Lower lobe of right lung (tissue), 2 donors: ENCODE data around the gene TXNL1. TPM values are rescaled to one million over a fixed set of nuclear protein-coding genes. Genes with fewer than 3 reads are reported as not detected.

Experiments
- ATAC-seq, 2 donors: fragments of 200-7000 bp; cut with Tn5 transposase; one replicate each; pipeline ENCODE4 v1.9.1; 2020 to 2022; ENCODE audit warnings: mild to moderate bottlenecking in 2 of 2, moderate library complexity in 2 of 2
- DNase-seq: peaks from one replicate; pipeline ENCODE4 v3.0.0-alpha.2; 2020
- H3K27ac ChIP-seq: fragments of 200-600 bp; one replicate; pipeline ENCODE4 v1.8.0; 2022
- H3K27me3 ChIP-seq: fragments of 200-600 bp; one replicate; pipeline ENCODE4 v1.8.0; 2022; ENCODE audit warnings: low read depth
- H3K36me3 ChIP-seq: fragments of 200-600 bp; one replicate; pipeline ENCODE4 v1.8.0; 2022; ENCODE audit warnings: mild to moderate bottlenecking
- H3K4me1 ChIP-seq: fragments of 200-600 bp; one replicate; pipeline ENCODE4 v1.8.0; 2022
- H3K4me3 ChIP-seq: fragments of 200-600 bp; one replicate; pipeline ENCODE4 v1.8.0; 2022; ENCODE audit warnings: mild to moderate bottlenecking
- H3K9me3 ChIP-seq: fragments of 200-600 bp; one replicate; pipeline ENCODE4 v1.8.0; 2022
- intact Hi-C: fragments of 100-400 bp; cut with DNase I; formaldehyde crosslinking; loops from one replicate; pipeline ENCODE4 v1.11.0; 2022
- total RNA-seq: library from RNA; stranded (reverse); fragmentation: NEBNext Ultra II Directional; extraction: Animal tissue kit (Norgen Biotek cat#: 25700); gene quantifications from one replicate; pipeline ENCODE4 v1.2.1, GENCODE V29; 2021
- TF ChIP-seq, protein P1 (sequence below): fragments of 200-600 bp; IDR thresholded peaks from one replicate; pipeline ENCODE4 v1.8.0; 2022; ENCODE audit warnings: antibody characterized with exemption, mild to moderate bottlenecking
- donor health status: DM: no; HTN: yes; CAD: no; lungs with severe emphysema.

The TXNL1 gene
- total RNA-seq, 1 donor from 2014 or later: 53.0 TPM

GRCh38 chr18:56637176-56637575 is 1.2 kb downstream of the TXNL1 start:
- TF ChIP-seq, protein P1, sequence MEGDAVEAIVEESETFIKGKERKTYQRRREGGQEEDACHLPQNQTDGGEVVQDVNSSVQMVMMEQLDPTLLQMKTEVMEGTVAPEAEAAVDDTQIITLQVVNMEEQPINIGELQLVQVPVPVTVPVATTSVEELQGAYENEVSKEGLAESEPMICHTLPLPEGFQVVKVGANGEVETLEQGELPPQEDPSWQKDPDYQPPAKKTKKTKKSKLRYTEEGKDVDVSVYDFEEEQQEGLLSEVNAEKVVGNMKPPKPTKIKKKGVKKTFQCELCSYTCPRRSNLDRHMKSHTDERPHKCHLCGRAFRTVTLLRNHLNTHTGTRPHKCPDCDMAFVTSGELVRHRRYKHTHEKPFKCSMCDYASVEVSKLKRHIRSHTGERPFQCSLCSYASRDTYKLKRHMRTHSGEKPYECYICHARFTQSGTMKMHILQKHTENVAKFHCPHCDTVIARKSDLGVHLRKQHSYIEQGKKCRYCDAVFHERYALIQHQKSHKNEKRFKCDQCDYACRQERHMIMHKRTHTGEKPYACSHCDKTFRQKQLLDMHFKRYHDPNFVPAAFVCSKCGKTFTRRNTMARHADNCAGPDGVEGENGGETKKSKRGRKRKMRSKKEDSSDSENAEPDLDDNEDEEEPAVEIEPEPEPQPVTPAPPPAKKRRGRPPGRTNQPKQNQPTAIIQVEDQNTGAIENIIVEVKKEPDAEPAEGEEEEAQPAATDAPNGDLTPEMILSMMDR: no peak
- DNase-seq (no peak), ATAC-seq (no peak)
- Histone ChIP-seq H3K27ac (peak overlapping the region; percentile 95), H3K9me3 (no peaks in the 10 kb centered on the region), H3K4me1 (peaks cover 45% of the 10 kb centered on the region), H3K4me3 (peak overlapping the region; percentile 94), H3K36me3 (no peaks in the 10 kb centered on the region), H3K27me3 (no peaks in the 10 kb centered on the region)
- intact Hi-C loops: no loop called here

GRCh38 chr18:56635007-56635406 is 3.4 kb downstream of the TXNL1 start:
- no peak for DNase-seq
- intact Hi-C loops: no loop called here
- TF ChIP-seq, protein P1: no peak
- H3K9me3 ChIP-seq: no peaks in the 10 kb centered on the region
- peaks cover 59% of the 10 kb centered on the region for H3K4me1 ChIP-seq
- H3K4me3 ChIP-seq: no peak overlapping the region
- no peak for ATAC-seq
- no peaks in the 10 kb centered on the region for H3K36me3 ChIP-seq
- no peaks in the 10 kb centered on the region for H3K27me3 ChIP-seq
- no peak overlapping the region for H3K27ac ChIP-seq

- peak in 1 of 2 donors; percentile 29 for ATAC-seq
- DNase-seq: no peak
- Histone ChIP-seq H3K4me3 (no peak overlapping the region), H3K27ac (no peak overlapping the region), H3K9me3 (no peaks in the 10 kb centered on the region), H3K36me3 (no peaks in the 10 kb centered on the region), H3K4me1 (peaks cover 51% of the 10 kb centered on the region), H3K27me3 (no peaks in the 10 kb centered on the region)
- TF ChIP-seq, protein P1: no peak
- intact Hi-C loops: no loop called here
These were observed 6.0 kb downstream of the TXNL1 start for GRCh38 chr18:56632070-56633022.

- peaks cover 20% of the 10 kb centered on the region for H3K4me1 ChIP-seq
- H3K9me3 ChIP-seq: no peaks in the 10 kb centered on the region
- H3K36me3 ChIP-seq: peaks cover 17% of the 10 kb centered on the region
- no peaks in the 10 kb centered on the region for H3K27me3 ChIP-seq
- H3K4me3 ChIP-seq: no peak overlapping the region
- TF ChIP-seq, protein P1: no peak
- intact Hi-C loops: no loop called here
- ATAC-seq (no peak), DNase-seq (no peak)
- no peak overlapping the region for H3K27ac ChIP-seq
These were observed 10.4 kb downstream of the TXNL1 start for GRCh38 chr18:56627991-56628390.

- Histone ChIP-seq H3K36me3 (peaks cover 92% of the 10 kb centered on the region), H3K27me3 (no peaks in the 10 kb centered on the region), H3K4me1 (no peaks in the 10 kb centered on the region), H3K4me3 (no peak overlapping the region), H3K27ac (no peak overlapping the region), H3K9me3 (no peaks in the 10 kb centered on the region)
- peak; percentile 78 to 92 for ATAC-seq
- DNase-seq: peak; percentile 59
- intact Hi-C loops: no loop called here
- TF ChIP-seq, protein P1: no peak
These were observed 22.5 kb downstream of the TXNL1 start for GRCh38 chr18:56615738-56616520.
